Transverse colon (tissue), 4 donors: Measurements from ENCODE around the gene CPNE8.

ENCODE experiments used
- POLR2AphosphoS5 ChIP-seq, 3 donors: sonication (generic); formaldehyde crosslinking; IDR thresholded peaks; one replicate each; pipeline ENCODE4 v1.6.1; 2016; ENCODE audit warnings: antibody characterized with exemption in 3 of 3
- TF ChIP-seq, protein P1 (sequence below), 5 experiments: fragments of 200-600 bp in 3 of 5; fragments of 450-650 bp in 2 of 5; sonication (generic) in 3 of 5; IDR thresholded peaks; 1 replicate in 2 of 5; 2 replicates in 3 of 5; pipeline ENCODE4 v1.5.1; 2016 to 2017; ENCODE audit warnings: antibody characterized with exemption in 5 of 5, inconsistent platforms in 3 of 5, mild to moderate bottlenecking in 2 of 5, moderate library complexity in 1 of 5

DNA sequence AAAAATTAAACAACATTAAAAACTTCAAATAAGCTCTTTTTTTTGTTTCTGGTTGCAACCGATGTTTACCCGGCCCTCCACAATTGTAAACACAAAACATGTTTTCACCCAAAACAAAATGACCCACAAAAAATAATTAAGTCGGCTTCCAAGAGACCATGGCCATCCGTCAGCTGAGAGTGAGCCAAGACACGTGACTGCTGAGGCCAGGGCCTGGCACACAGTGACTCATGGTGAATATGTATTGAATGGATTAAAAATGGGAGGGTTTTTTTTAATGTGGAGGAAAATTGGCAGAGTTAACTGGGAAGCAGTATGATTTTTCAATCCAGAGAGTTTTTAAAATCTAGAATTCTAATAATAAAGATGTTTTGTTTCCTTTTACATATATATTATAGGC, 13.8 kb upstream of the CPNE8 start:
- TF ChIP-seq, protein P1, sequence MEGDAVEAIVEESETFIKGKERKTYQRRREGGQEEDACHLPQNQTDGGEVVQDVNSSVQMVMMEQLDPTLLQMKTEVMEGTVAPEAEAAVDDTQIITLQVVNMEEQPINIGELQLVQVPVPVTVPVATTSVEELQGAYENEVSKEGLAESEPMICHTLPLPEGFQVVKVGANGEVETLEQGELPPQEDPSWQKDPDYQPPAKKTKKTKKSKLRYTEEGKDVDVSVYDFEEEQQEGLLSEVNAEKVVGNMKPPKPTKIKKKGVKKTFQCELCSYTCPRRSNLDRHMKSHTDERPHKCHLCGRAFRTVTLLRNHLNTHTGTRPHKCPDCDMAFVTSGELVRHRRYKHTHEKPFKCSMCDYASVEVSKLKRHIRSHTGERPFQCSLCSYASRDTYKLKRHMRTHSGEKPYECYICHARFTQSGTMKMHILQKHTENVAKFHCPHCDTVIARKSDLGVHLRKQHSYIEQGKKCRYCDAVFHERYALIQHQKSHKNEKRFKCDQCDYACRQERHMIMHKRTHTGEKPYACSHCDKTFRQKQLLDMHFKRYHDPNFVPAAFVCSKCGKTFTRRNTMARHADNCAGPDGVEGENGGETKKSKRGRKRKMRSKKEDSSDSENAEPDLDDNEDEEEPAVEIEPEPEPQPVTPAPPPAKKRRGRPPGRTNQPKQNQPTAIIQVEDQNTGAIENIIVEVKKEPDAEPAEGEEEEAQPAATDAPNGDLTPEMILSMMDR (IDR thresholded peaks at IDR 0.05): no peak
- no peak for TF ChIP-seq POLR2AphosphoS5 (IDR thresholded peaks at IDR 0.05)
